Fibroblast of pulmonary artery (primary cell): Measurements from ENCODE around the gene IKZF2.

Experiments
- DNase-seq: peaks from one replicate; pipeline ENCODE4 v3.0.0-alpha.2; 2010; ENCODE audit warnings: low read depth
- H3K4me3 ChIP-seq: replicated peaks from 2 replicates; pipeline ENCODE4 v1.5.1; 2011; ENCODE audit warnings: low read depth, mild to moderate bottlenecking, control low read depth, low read length, moderate library complexity
- CTCF ChIP-seq: IDR thresholded peaks from 2 replicates; pipeline ENCODE4 v1.5.1; 2011; ENCODE audit warnings: mild to moderate bottlenecking, control low read depth, low read length, inconsistent platforms; ENCODE audit errors: missing control alignments

IKZF2 gene

GRCh38 chr2:213148572-213149261, 2.7 kb downstream of the IKZF2 start:
- H3K4me3 ChIP-seq = peak overlapping the region; percentile 63
- DNase-seq = no peak
- TF ChIP-seq CTCF = no peak

GRCh38 chr2:213147538-213147937, 3.9 kb downstream of the IKZF2 start:
- TF ChIP-seq CTCF = no peak
- H3K4me3 ChIP-seq = no peak overlapping the region
- no peak for DNase-seq

DNA sequence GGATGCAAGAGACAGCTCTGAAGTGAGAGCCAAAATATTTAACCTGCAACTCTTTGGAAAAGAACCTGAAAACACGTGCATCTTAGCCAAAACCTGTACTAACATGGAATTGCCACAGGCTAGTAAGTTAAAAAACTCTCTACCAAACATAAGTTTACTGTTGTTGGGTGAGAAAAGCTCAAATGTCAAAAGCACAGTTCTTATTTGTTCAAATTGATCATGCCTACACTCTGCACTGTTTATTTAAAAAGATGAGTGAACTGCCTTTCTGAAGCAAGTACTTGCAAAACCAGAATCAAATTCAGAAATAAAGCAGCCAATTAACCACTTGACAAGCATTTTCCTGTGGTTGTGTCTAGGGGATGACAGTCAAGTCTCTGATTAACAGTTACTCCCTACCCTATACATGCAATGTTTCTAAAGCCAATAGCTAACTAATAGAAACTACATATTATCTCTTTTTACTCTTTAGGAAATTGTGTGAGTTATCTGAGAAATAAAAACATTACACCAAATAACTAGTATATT, 5.6 kb downstream of the IKZF2 start:
- DNase-seq = no peak
- TF ChIP-seq CTCF = no peak
- H3K4me3 ChIP-seq = no peak overlapping the region

DNA sequence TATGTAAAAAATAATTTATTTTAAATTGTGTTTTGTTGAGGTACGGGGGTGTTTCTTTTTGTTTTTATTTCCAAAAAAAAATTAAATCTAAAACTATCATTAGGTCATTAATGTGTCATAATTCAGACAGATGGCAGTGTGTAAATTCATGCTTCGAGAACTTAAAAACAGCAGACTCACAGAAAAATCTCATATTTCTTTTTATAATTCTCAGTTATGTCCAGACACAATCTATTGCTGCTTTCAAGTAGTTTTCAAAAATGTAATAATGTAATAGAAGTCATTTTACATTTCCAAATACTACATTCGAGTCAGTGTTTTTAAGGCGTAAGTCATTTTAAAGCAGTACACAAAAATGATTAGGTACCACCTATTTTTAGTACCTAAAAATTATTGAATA, 14.3 kb downstream of the IKZF2 start:
- H3K4me3 ChIP-seq = no peak overlapping the region
- no peak for DNase-seq
- no peak for TF ChIP-seq CTCF

DNA sequence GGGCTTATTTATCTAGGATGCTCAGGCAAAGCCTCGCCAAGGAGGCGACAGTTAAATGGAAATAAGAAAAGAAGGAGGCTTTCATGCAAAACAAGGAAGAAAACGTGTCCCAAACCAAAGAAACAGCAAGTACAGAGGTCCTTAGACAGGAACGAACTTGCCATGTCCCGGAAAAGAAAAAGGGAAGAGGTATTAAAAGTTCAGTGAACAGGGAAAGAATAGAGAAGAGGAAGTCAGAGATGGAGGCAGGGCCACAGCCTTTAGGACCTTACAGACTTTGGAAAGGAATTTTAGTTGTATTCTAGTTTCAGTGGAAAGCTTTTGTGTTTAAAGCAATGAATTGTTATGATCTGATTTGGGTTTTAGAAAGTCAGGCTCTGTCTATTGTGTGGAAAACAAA, 22.1 kb downstream of the IKZF2 start:
- H3K4me3 ChIP-seq = no peak overlapping the region
- no peak for TF ChIP-seq CTCF

DNA sequence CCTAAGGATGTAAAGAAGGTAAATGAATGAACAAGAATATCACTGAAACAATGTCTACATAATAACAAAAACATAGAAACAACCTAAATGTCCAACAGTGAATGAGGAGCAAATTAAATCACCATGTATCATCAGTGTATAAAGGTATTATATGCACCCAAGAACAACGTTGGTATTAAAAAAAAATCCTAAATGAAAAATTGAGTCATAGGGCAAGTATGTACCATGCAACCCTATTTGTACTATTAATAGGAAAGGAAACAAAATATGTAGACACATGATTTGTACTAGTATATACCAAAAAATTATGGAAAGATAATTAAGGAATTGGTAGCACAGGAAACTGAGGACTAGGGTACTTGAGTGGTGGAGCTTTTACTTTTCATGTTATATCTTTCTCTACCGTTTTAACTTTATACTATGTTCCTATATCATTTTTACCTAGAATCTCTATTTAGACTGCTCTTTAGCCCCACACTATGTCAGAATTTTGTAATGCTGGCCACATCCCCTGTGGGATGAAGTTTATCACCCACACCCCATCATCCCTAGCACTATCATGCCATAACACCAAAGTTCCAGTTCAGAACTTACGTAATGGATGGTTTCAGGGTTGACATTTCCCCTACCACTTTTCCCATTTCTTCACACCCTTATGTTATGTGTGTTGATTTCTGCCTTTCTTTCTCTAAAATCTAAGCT, 25.6 kb downstream of the IKZF2 start:
- no peak for DNase-seq
- no peak overlapping the region for H3K4me3 ChIP-seq
- no peak for TF ChIP-seq CTCF

More for the DNA sequence above, 22.1 kb downstream of the IKZF2 start:
- DNase-seq = no peak
